Myocyte (in vitro differentiated cells): ENCODE data around the gene SGCA. TPM values are rescaled to one million over a fixed set of nuclear protein-coding genes. Genes with fewer than 3 reads are reported as not detected.

Experiments
- DNase-seq: peaks from one replicate; pipeline ENCODE4 v3.0.0-alpha.2; 2012; ENCODE audit warnings: low read depth
- total RNA-seq: library from RNA; depleted of rRNA; stranded (reverse); fragments of >200 nt; gene quantifications from 2 replicates; pipeline ENCODE4 v1.2.3, GENCODE V29; 2014

Gene SGCA
- total RNA-seq, 1 donor from 2014 or later, result 447 TPM

DNA sequence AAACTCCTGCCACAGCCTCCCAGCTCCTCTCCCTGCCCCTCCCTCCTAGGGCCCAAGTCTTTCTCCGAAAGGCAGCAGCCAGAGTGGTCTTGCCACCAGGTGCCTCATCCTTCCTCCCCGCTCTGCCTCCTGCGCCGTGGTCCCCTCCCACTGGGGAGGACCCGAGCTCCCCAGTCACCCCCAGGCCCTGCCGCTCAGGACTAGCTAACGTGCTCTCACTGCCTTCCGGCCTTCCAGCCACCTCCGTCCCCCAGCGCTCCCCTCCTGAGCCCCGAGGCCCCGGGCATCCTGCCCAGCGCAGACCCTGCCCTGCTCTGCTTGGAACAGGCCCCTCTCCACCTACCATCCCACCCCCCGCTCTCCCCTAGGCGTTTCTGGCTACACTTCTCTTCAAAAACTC, 55.0 kb downstream of the SGCA start:
- DNase-seq, result no peak

DNA sequence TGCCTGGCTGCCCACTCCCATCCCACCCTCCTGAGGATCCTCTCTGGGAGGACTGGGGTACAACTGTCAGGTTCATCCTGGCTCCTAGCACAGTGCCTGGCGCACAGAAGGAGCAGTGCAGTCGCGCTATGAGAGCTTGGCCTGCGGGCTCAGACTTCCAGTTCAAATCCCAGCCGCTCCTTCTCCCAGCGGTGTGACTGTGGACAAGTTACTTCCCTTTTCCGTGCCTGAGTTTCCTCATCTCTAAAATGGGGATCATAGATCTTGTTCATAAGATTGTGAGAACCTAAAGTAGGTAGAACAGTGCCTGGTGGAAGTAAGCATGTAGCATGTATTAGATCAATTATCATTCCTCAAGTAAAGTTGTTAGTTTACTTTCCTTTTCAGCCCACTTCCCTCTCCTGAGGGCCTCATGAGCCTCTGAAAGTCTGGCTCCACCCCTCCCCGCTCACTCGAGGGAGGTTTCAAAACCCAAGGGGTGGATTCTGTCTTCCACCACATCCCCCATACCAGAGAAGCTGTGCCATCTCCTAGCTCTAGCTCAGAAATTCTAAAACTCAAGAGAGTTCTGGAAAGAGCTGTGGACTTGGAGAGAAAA, 55.6 kb downstream of the SGCA start:
- peak; percentile 47 for DNase-seq

DNA sequence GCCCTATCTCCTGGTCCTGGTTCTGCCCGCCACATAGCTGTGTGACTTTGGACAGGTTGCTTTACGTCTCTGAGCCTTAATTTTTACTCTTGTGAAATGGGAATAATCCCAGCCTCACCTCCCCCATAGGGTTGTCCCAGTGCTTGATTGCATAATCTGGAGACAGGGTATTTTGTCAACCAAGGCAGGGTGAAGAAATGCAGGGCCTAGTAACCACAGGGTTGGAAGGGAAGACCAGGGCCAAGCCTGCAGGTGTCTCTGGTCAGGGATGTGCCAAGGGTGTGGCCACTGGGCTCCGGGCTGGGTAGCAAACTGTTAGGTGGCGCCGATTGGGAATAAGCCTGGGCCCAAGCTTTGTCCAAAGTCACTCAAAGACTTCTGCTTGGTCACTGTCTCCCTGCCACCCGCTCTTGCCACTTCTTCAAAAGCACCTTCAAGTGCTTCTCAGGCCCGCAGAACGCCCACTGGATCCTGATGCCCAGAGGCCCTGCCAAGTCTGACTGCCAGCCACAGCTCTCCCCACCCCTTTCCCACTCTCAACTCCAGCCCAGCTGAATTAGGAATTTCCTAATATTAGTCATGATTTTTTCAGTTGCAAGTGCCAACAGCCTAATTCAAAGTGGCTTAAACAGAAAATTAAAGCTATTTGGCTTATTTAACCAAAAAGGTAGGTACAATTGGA, 56.2 kb downstream of the SGCA start:
- peak; percentile 71 for DNase-seq

DNA sequence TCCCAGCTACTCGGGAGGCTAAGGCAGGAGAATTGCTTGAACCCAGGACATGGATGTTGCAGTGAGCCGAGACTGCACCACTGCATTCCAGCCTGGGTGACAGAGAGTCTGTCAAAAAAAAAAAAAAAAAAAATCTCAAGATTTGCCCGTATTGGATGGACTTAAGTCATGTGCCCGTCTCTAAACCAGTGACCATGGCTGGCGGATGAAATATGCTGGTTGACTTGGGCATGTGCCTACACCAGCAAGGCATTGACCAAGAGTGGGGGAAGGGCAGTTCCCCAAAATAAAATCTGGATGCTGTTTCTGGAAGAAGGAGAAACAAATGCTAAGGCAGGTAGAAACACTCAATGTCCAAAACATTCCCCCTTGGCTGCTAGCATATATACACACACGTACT, 57.1 kb downstream of the SGCA start:
- peak; percentile 41 for DNase-seq

Other genes with a start within 250 kb of the SGCA start
- not detected in 2 replicates for gene DLX4, start 196.8 kb upstream of the SGCA start, total RNA-seq
- gene DLX3, start 170.8 kb upstream of the SGCA start, total RNA-seq, result 0.13 and 1.1 TPM in 2 replicates
- 264 and 289 TPM in 2 replicates for gene ITGA3, start 109.9 kb upstream of the SGCA start, total RNA-seq
- 54.4 and 61.1 TPM in 2 replicates for gene PDK2, start 70.7 kb upstream of the SGCA start, total RNA-seq
- gene SAMD14, start 35.8 kb upstream of the SGCA start, total RNA-seq, result 0.24 and 0.47 TPM in 2 replicates
- 40.5 and 44.2 TPM in 2 replicates for gene PPP1R9B, start 15.3 kb upstream of the SGCA start, total RNA-seq
- 604 and 719 TPM in 2 replicates for gene COL1A1, start 35.6 kb downstream of the SGCA start, total RNA-seq
- not detected in 2 replicates for gene TMEM92, start 108.5 kb downstream of the SGCA start, total RNA-seq
- gene XYLT2, start 180.1 kb downstream of the SGCA start, total RNA-seq, result 21.4 and 26.0 TPM in 2 replicates
- 51.6 and 63.9 TPM in 2 replicates for gene MRPL27, start 207.2 kb downstream of the SGCA start, total RNA-seq
- 0.62 and 0.68 TPM in 2 replicates for gene EME1, start 207.2 kb downstream of the SGCA start, total RNA-seq
- 64.2 and 94.5 TPM in 2 replicates for gene LRRC59, start 231.5 kb downstream of the SGCA start, total RNA-seq